Omental fat pad (tissue), 4 donors: ENCODE data around the gene BORCS5. TPM values are rescaled to one million over a fixed set of nuclear protein-coding genes. Genes with fewer than 3 reads are reported as not detected.

Experiments
- ATAC-seq: fragments of 150-250 bp; one replicate; pipeline ENCODE4 v1.9.1; 2016; ENCODE audit warnings: mild to moderate bottlenecking, moderate library complexity; ENCODE audit not compliant: low FRiP score
- DNase-seq: peaks from one replicate; pipeline ENCODE4 v3.0.0-alpha.2; 2019; ENCODE audit warnings: low spot score
- CTCF ChIP-seq, 3 donors: fragments of 450-650 bp; IDR thresholded peaks; one replicate each; pipeline ENCODE4 v1.5.1; 2016 to 2017; ENCODE audit warnings: antibody characterized with exemption in 3 of 3, mild to moderate bottlenecking in 3 of 3, moderate library complexity in 2 of 3
- total RNA-seq, 4 donors: library from RNA; depleted of rRNA; stranded (reverse); fragments of >200 nt; gene quantifications; one replicate each; pipeline ENCODE4 v1.1.0, GENCODE V29; 2016

Gene BORCS5
- total RNA-seq, 4 donors from 2014 or later, result 11.4 to 17.1 (median 15.7) TPM

GRCh38 chr12:12505544-12506495 is 148.9 kb downstream of the BORCS5 start:
- no peak for TF ChIP-seq CTCF (IDR thresholded peaks at IDR 0.05)
- DNase-seq, result no peak
- peak; percentile 42 for ATAC-seq

- no peak for TF ChIP-seq CTCF (IDR thresholded peaks at IDR 0.05)
- no peak for DNase-seq
- ATAC-seq, result no peak
These were observed 149.6 kb downstream of the BORCS5 start for GRCh38 chr12:12506496-12506890.

- TF ChIP-seq CTCF (IDR thresholded peaks at IDR 0.05), result no peak
- ATAC-seq (no peak), DNase-seq (no peak)
These were observed 150.2 kb downstream of the BORCS5 start for GRCh38 chr12:12507121-12507520.

- peak; percentile 38 for ATAC-seq
- DNase-seq, result no peak
- TF ChIP-seq CTCF (IDR thresholded peaks at IDR 0.05), result no peak
These were observed 151.7 kb downstream of the BORCS5 start for GRCh38 chr12:12508612-12509011.

- no peak for TF ChIP-seq CTCF (IDR thresholded peaks at IDR 0.05)
- DNase-seq (no peak), ATAC-seq (no peak)
These were observed 153.3 kb downstream of the BORCS5 start for GRCh38 chr12:12510141-12510540.

GRCh38 chr12:12510551-12510950 is 153.7 kb downstream of the BORCS5 start:
- no peak for ATAC-seq
- no peak for TF ChIP-seq CTCF (IDR thresholded peaks at IDR 0.05)
- no peak for DNase-seq
